PC-9 (cell line): Measurements from ENCODE around the gene IQGAP1. TPM values are rescaled to one million over a fixed set of nuclear protein-coding genes. Genes with fewer than 3 reads are reported as not detected.

Source experiments
- BruUV-seq: library from RNA; stranded (reverse); fragments of 400-500 nt; replicated peaks from 2 replicates; lab custom pipeline; 2021; lab: Mats Ljungman, UMichigan
- CTCF ChIA-PET: fragments of 300-600 bp; sonication (Branson Sonifier 250); formaldehyde crosslinking; loops from one replicate; lab custom pipeline; 2022; ENCODE audit warnings: antibody characterized with exemption; lab: Charles Lee
- POLR2A ChIA-PET: fragments of 300-600 bp; sonication (Branson Sonifier 250); formaldehyde crosslinking; loops from one replicate; lab custom pipeline; 2022; ENCODE audit warnings: antibody characterized with exemption; ENCODE audit not compliant: unreplicated experiment; lab: Charles Lee
- DNase-seq, 2 experiments: peaks; one replicate each; pipeline versions ENCODE4 v3.0.0 to v3.0.0-alpha.2; 2015 to 2022; ENCODE audit warnings: mixed read lengths in 1 of 2
- H2AFZ ChIP-seq: fragments of 200-600 bp; sonication (generic); 2 replicates; pipeline ENCODE4 v1.8.1; 2017; ENCODE audit warnings: antibody characterized with exemption
- H3F3A ChIP-seq: fragments of 200-600 bp; sonication (generic); 2 replicates; pipeline ENCODE4 v1.8.1; 2017; ENCODE audit warnings: antibody characterized with exemption, mild to moderate bottlenecking, low read depth; ENCODE audit not compliant: insufficient read depth
- H3K27ac ChIP-seq: fragments of 200-600 bp; sonication (generic); 2 replicates; pipeline ENCODE4 v1.6.1; 2016; ENCODE audit warnings: mixed run types
- H3K27me3 ChIP-seq: fragments of 200-600 bp; sonication (generic); 2 replicates; pipeline ENCODE4 v1.6.1; 2016; ENCODE audit warnings: low read depth, mixed run types; ENCODE audit not compliant: insufficient read depth
- H3K36me3 ChIP-seq: fragments of 200-600 bp; sonication (generic); 2 replicates; pipeline ENCODE4 v1.6.1; 2016; ENCODE audit warnings: low read depth, mixed run types
- H3K4me1 ChIP-seq: fragments of 200-600 bp; sonication (generic); replicated peaks from 2 replicates; pipeline ENCODE4 v1.6.1; 2016; ENCODE audit warnings: mixed run types; ENCODE audit not compliant: insufficient read depth
- H3K4me2 ChIP-seq: fragments of 200-600 bp; sonication (generic); 2 replicates; pipeline ENCODE4 v1.6.1; 2017; ENCODE audit warnings: mixed run types
- H3K4me3 ChIP-seq: fragments of 200-600 bp; sonication (generic); 2 replicates; pipeline ENCODE4 v1.6.1; 2016; ENCODE audit warnings: mixed run types
- H3K79me2 ChIP-seq: fragments of 200-600 bp; sonication (generic); 2 replicates; pipeline ENCODE4 v1.6.1; 2017; ENCODE audit warnings: low read depth, mixed run types
- H3K9me2 ChIP-seq: fragments of 200-600 bp; sonication (generic); 2 replicates; pipeline ENCODE4 v1.8.1; 2017; ENCODE audit warnings: mild to moderate bottlenecking; ENCODE audit not compliant: insufficient read depth
- H3K9me3 ChIP-seq: fragments of 200-600 bp; sonication (generic); 2 replicates; pipeline ENCODE4 v1.8.1; 2016; ENCODE audit warnings: low read depth; ENCODE audit not compliant: insufficient read depth
- H4K20me1 ChIP-seq: fragments of 200-600 bp; sonication (generic); 2 replicates; pipeline ENCODE4 v1.8.1; 2017; ENCODE audit not compliant: insufficient read depth
- CTCF ChIP-seq: fragments of 200-600 bp; sonication (generic); conservative IDR thresholded peaks from 2 replicates; pipeline ENCODE4 v1.6.1; 2017; ENCODE audit warnings: mixed run types, antibody characterized with exemption, mild to moderate bottlenecking, moderate library complexity
- EZH2 ChIP-seq: fragments of 200-600 bp; sonication (generic); IDR thresholded peaks from 2 replicates; pipeline ENCODE4 v1.8.0; 2017; ENCODE audit warnings: antibody characterized with exemption, low read depth
- intact Hi-C: fragments of 100-400 bp; cut with micrococcal nuclease; formaldehyde crosslinking; loops from one replicate; pipeline ENCODE4 v1.10.0; 2022; ENCODE audit not compliant: unreplicated experiment
- total RNA-seq: library from RNA; stranded (reverse); gene quantifications from 2 replicates; pipeline ENCODE4 v1.2.3, GENCODE V29; 2021

The IQGAP1 gene
- total RNA-seq, 1 experiment from 2014 or later = 164 TPM

GRCh38 chr15:90386221-90386620 is 1.8 kb upstream of the IQGAP1 start:
- Histone ChIP-seq H2AFZ (no peak overlapping the region), H3K4me2 (no peak overlapping the region), H4K20me1 (peaks cover 4% of the 10 kb centered on the region; the same call in 1 of the 2 replicates), H3K27ac (no peak overlapping the region), H3K79me2 (peaks cover 27% of the 10 kb centered on the region), H3K36me3 (peaks cover 8% of the 10 kb centered on the region; the same call in 1 of the 2 replicates), H3K4me1 (peaks cover 16% of the 10 kb centered on the region), H3K9me3 (no peaks in the 10 kb centered on the region), H3K4me3 (no peak overlapping the region), H3K27me3 (no peaks in the 10 kb centered on the region), H3K9me2 (no peaks in the 10 kb centered on the region), H3F3A (peaks cover 12% of the 10 kb centered on the region)
- TF ChIP-seq EZH2 = no peak
- TF ChIP-seq CTCF = no peak
- no TSS peak for BruUV-seq
- CTCF ChIA-PET = no interaction called here
- intact Hi-C loops = loop anchor here (5.0 kb wide), 1 partner anchor 36 kb away; no protein-coding TSS in a partner anchor
- DNase-seq = no peak
- POLR2A ChIA-PET = no interaction called here

GRCh38 chr15:90388462-90389380 is 679 bp downstream of the IQGAP1 start:
- peak overlapping the region; percentile 99 for H3K4me2 ChIP-seq
- H3K27me3 ChIP-seq = no peaks in the 10 kb centered on the region
- H3K36me3 ChIP-seq = peaks cover 29% of the 10 kb centered on the region
- peaks cover 52% of the 10 kb centered on the region for H3K79me2 ChIP-seq
- TF ChIP-seq CTCF (no peak), EZH2 (no peak)
- ChIA-PET POLR2A (interaction anchor here (0.5 to 1.0 kb wide), 9 partner anchors 13 to 207 kb away, joined by 3 to 27 read pairs (median 5); no protein-coding TSS in a partner anchor), CTCF (interaction anchor here (0.5 to 1.7 kb wide), 5 partner anchors 19 to 79 kb away, joined by 3 to 6 read pairs (median 4); no protein-coding TSS in a partner anchor)
- H3K27ac ChIP-seq = peak overlapping the region; percentile 58
- H3K9me3 ChIP-seq = no peaks in the 10 kb centered on the region
- intact Hi-C loops = loop anchor here (1.0 to 5.0 kb wide), 4 partner anchors 24 to 91 kb away; no protein-coding TSS in a partner anchor
- peaks cover 12% of the 10 kb centered on the region for H3F3A ChIP-seq
- TSS peak; percentile 37 for BruUV-seq
- H4K20me1 ChIP-seq = peaks cover 4% of the 10 kb centered on the region; the same call in 1 of the 2 replicates
- H2AFZ ChIP-seq = peak overlapping the region; percentile 79
- H3K4me1 ChIP-seq = peaks cover 16% of the 10 kb centered on the region
- peak in 1 of 2 experiments; percentile 37 for DNase-seq
- H3K4me3 ChIP-seq = peak overlapping the region; percentile 87
- H3K9me2 ChIP-seq = no peaks in the 10 kb centered on the region

- H4K20me1 ChIP-seq = peaks cover 4% of the 10 kb centered on the region; the same call in 1 of the 2 replicates
- no peaks in the 10 kb centered on the region for H3K27me3 ChIP-seq
- H3K4me1 ChIP-seq = peaks cover 16% of the 10 kb centered on the region
- intact Hi-C loops = loop anchor here (2.0 to 5.0 kb wide), 2 partner anchors 33 to 69 kb away; no protein-coding TSS in a partner anchor
- ChIA-PET CTCF (interaction anchor here (0.6 kb wide), 2 partner anchors 18 to 24 kb away, joined by 3 to 4 read pairs; no protein-coding TSS in a partner anchor), POLR2A (no interaction called here)
- peaks cover 60% of the 10 kb centered on the region for H3K79me2 ChIP-seq
- no peaks in the 10 kb centered on the region for H3K9me3 ChIP-seq
- no peaks in the 10 kb centered on the region for H3K9me2 ChIP-seq
- H3K36me3 ChIP-seq = peaks cover 29% of the 10 kb centered on the region
- H3K4me3 ChIP-seq = peak overlapping the region; percentile 87
- H3K27ac ChIP-seq = no peak overlapping the region
- peaks cover 12% of the 10 kb centered on the region for H3F3A ChIP-seq
- DNase-seq = no peak
- H2AFZ ChIP-seq = no peak overlapping the region
- no TSS peak for BruUV-seq
- TF ChIP-seq EZH2 (no peak), CTCF (no peak)
- H3K4me2 ChIP-seq = peak overlapping the region; percentile 99
Measured at GRCh38 chr15:90389513-90389912, 1.5 kb downstream of the IQGAP1 start.
